Hepatocyte (in vitro differentiated cells): ENCODE results near the gene JARID2.

ENCODE experiments used
- EZH2 ChIP-seq: fragments of 200-600 bp; sonication (generic); IDR thresholded peaks from 2 replicates; pipeline ENCODE4 v1.6.1; 2016; ENCODE audit warnings: antibody characterized with exemption, mild to moderate bottlenecking, borderline replicate concordance
- TF ChIP-seq, protein P1 (sequence below): fragments of 200-600 bp; sonication (generic); IDR thresholded peaks from 2 replicates; pipeline ENCODE4 v1.5.1; 2016; ENCODE audit warnings: antibody characterized with exemption, mild to moderate bottlenecking; ENCODE audit not compliant: poor library complexity

GRCh38 chr6:15356179-15356578 is 110.3 kb downstream of the JARID2 start:
- TF ChIP-seq, protein P1, sequence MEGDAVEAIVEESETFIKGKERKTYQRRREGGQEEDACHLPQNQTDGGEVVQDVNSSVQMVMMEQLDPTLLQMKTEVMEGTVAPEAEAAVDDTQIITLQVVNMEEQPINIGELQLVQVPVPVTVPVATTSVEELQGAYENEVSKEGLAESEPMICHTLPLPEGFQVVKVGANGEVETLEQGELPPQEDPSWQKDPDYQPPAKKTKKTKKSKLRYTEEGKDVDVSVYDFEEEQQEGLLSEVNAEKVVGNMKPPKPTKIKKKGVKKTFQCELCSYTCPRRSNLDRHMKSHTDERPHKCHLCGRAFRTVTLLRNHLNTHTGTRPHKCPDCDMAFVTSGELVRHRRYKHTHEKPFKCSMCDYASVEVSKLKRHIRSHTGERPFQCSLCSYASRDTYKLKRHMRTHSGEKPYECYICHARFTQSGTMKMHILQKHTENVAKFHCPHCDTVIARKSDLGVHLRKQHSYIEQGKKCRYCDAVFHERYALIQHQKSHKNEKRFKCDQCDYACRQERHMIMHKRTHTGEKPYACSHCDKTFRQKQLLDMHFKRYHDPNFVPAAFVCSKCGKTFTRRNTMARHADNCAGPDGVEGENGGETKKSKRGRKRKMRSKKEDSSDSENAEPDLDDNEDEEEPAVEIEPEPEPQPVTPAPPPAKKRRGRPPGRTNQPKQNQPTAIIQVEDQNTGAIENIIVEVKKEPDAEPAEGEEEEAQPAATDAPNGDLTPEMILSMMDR, result no peak
- no peak for TF ChIP-seq EZH2
